Panc1 (cell line): ENCODE results near the gene FASTKD1. TPM values are rescaled to one million over a fixed set of nuclear protein-coding genes. Genes with fewer than 3 reads are reported as not detected.
A peak's percentile ranks its signal among the peaks of the same experiment; 100 is the strongest.
"Not testable (repeated sequence)": the region's sequence is repeated elsewhere in the genome, so short reads cannot be mapped to it uniquely, and the experiment has no call there.

Experiments
- ATAC-seq: fragments of 200-7000 bp; cut with Tn5 transposase; 2 replicates; pipeline ENCODE4 v1.9.1; 2020; ENCODE audit warnings: mild to moderate bottlenecking, moderate library complexity
- BruUV-seq: library from RNA; stranded (reverse); fragments of 400-500 nt; replicated peaks from 2 replicates; lab custom pipeline; 2021; lab: Mats Ljungman, UMichigan
- CTCF ChIA-PET: fragments of 300-600 bp; sonication (Branson Sonifier 250); formaldehyde crosslinking; loops from one replicate; lab custom pipeline; 2022; ENCODE audit warnings: antibody characterized with exemption; lab: Charles Lee
- POLR2A ChIA-PET: fragments of 300-600 bp; sonication (Branson Sonifier 250); formaldehyde crosslinking; loops from one replicate; lab custom pipeline; 2022; ENCODE audit warnings: antibody characterized with exemption; lab: Charles Lee
- DNase-seq: peaks from one replicate; pipeline ENCODE4 v3.0.0-alpha.2; 2010; ENCODE audit warnings: low read depth, low spot score
- H3K27ac ChIP-seq: 2 replicates; pipeline ENCODE4 v1.5.1; 2011; ENCODE audit warnings: mild to moderate bottlenecking, low read length, inconsistent platforms
- H3K27me3 ChIP-seq: fragments of 200-500 bp; sonication (Bioruptor generic); 2 replicates; pipeline ENCODE4 v1.6.0; 2014; ENCODE audit warnings: low read length, inconsistent platforms; ENCODE audit not compliant: control insufficient read depth, insufficient read depth
- H3K36me3 ChIP-seq: fragments of 200-500 bp; sonication (Bioruptor generic); 2 replicates; pipeline ENCODE4 v1.5.1; 2014; ENCODE audit warnings: inconsistent platforms, mild to moderate bottlenecking, low read length, moderate library complexity; ENCODE audit not compliant: control insufficient read depth, insufficient read depth
- H3K4me1 ChIP-seq: 2 replicates; pipeline ENCODE4 v1.5.1; 2011; ENCODE audit warnings: inconsistent platforms, mild to moderate bottlenecking, low read length, moderate library complexity; ENCODE audit not compliant: control insufficient read depth, insufficient read depth
- H3K4me3 ChIP-seq, 2 experiments: 2 replicates each; pipeline ENCODE4 v1.5.1; 2011 to 2012; ENCODE audit warnings: low read depth in 2 of 2, low read length in 2 of 2, mild to moderate bottlenecking in 2 of 2, inconsistent platforms in 1 of 2, moderate library complexity in 1 of 2
- H3K9me3 ChIP-seq: fragments of 200-500 bp; sonication (Bioruptor generic); 2 replicates; pipeline ENCODE4 v1.5.1; 2014; ENCODE audit warnings: low read depth, mild to moderate bottlenecking, inconsistent platforms, low read length, moderate library complexity; ENCODE audit not compliant: control insufficient read depth, insufficient read depth
- CTCF ChIP-seq: fragments of 450-650 bp; IDR thresholded peaks from 2 replicates; pipeline ENCODE4 v1.5.1; 2017; ENCODE audit warnings: mild to moderate bottlenecking
- POLR2AphosphoS5 ChIP-seq: IDR thresholded peaks from 2 replicates; pipeline ENCODE4 v1.6.1; 2012; ENCODE audit warnings: mild to moderate bottlenecking, low read depth, low read length, moderate library complexity
- REST ChIP-seq, 2 experiments: IDR thresholded peaks; 2 replicates each; pipeline ENCODE4 v1.6.1; 2011 to 2012; ENCODE audit warnings: low read depth in 2 of 2, control low read depth in 1 of 2, low read length in 1 of 2, mild to moderate bottlenecking in 1 of 2, moderate library complexity in 1 of 2; ENCODE audit not compliant: insufficient read depth in 1 of 2
- SIN3A ChIP-seq: IDR thresholded peaks from 2 replicates; pipeline ENCODE4 v1.6.1; 2012; ENCODE audit warnings: low read depth, mild to moderate bottlenecking, low read length, moderate library complexity, borderline replicate concordance; ENCODE audit not compliant: insufficient read depth
- TCF7L2 ChIP-seq: IDR thresholded peaks from 2 replicates; pipeline ENCODE4 v1.6.1; 2011; ENCODE audit warnings: mild to moderate bottlenecking, low read depth, low read length, inconsistent platforms
- in situ Hi-C: cut with HindIII; loops from 2 replicates; pipeline ENCODE4 v1.10.0; 2016; ENCODE audit warnings: low sequenced_read_pairs, low pct_unique_long_range_greater_than_20kb
- intact Hi-C: fragments of 100-400 bp; cut with micrococcal nuclease; formaldehyde crosslinking; loops from one replicate; pipeline ENCODE4 v1.10.0; 2022; ENCODE audit not compliant: unreplicated experiment
- total RNA-seq: library from RNA; stranded (reverse); gene quantifications from one replicate; pipeline ENCODE4 v1.2.1, GENCODE V29; 2021; ENCODE audit not compliant: unreplicated experiment

Gene FASTKD1
- total RNA-seq, 1 experiment from 2014 or later = 37.2 TPM

- intact Hi-C loops = no loop called here
- no peak for TF ChIP-seq REST (IDR thresholded peaks at IDR 0.05; ENCODE audit: insufficient read depth in 1 of 2, low read depth in 2 of 2, low read length in 1 of 2)
- 0 out of 2 replicates have a peak, but pooled peaks have one; percentile 54 for TF ChIP-seq SIN3A
- peak; percentile 78 for TF ChIP-seq TCF7L2
- TF ChIP-seq POLR2AphosphoS5 = peak; percentile 73
- POLR2A ChIA-PET = no interaction called here
- H3K9me3 ChIP-seq = peaks cover 8% of the 10 kb centered on the region
- in situ Hi-C loops = no loop called here
- H3K27me3 ChIP-seq = no peaks in the 10 kb centered on the region
- H3K36me3 ChIP-seq = no peaks in the 10 kb centered on the region
- H3K4me3 ChIP-seq = peak within 1 kb of the TSS; percentile 90 to 92
- DNase-seq (peak; percentile 76), ATAC-seq (peak; percentile 98)
- TSS peak; percentile 96 for BruUV-seq
- H3K27ac ChIP-seq = peak within 1 kb of the TSS; percentile 92
- peaks cover 6% of the 10 kb centered on the region; the same call in 1 of the 2 replicates for H3K4me1 ChIP-seq
- CTCF ChIA-PET = no interaction called here
Observed at GRCh38 chr2:169584005-169584877, 10.6 kb upstream of the FASTKD1 start, which contains the start of gene PPIG. PPIG (plus strand) TSS chr2:169584351; CDS start chr2:169604042, 19,691 bp downstream.

GRCh38 chr2:169583518-169583917 lies 9.9 kb upstream of the FASTKD1 start:
- ATAC-seq (no peak), DNase-seq (no peak)
- ChIA-PET CTCF (no interaction called here), POLR2A (no interaction called here)
- in situ Hi-C loops (no loop called here), intact Hi-C loops (no loop called here)
- BruUV-seq = no TSS peak
- Histone ChIP-seq H3K4me3 (no peak overlapping the region), H3K36me3 (no peaks in the 10 kb centered on the region), H3K9me3 (peaks cover 8% of the 10 kb centered on the region), H3K4me1 (peaks cover 6% of the 10 kb centered on the region; the same call in 1 of the 2 replicates), H3K27ac (peak overlapping the region; percentile 92), H3K27me3 (no peaks in the 10 kb centered on the region)
- TF ChIP-seq SIN3A = no peak
- no peak for TF ChIP-seq POLR2AphosphoS5
- no peak for TF ChIP-seq CTCF
- no peak for TF ChIP-seq REST (IDR thresholded peaks at IDR 0.05; ENCODE audit: insufficient read depth in 1 of 2, low read depth in 2 of 2, low read length in 1 of 2)
- no peak for TF ChIP-seq TCF7L2

- H3K36me3 ChIP-seq, BruUV-seq, H3K27me3 ChIP-seq, intact Hi-C loops, POLR2A ChIA-PET, CTCF ChIA-PET, H3K4me1 ChIP-seq, ATAC-seq, H3K27ac ChIP-seq, H3K9me3 ChIP-seq, in situ Hi-C loops, H3K4me3 ChIP-seq, DNase-seq: not testable (repeated sequence)
Observed at GRCh38 chr2:169582552-169583266, 9.0 kb upstream of the FASTKD1 start.
